Trophoblast cell (in vitro differentiated cells and primary cell): ENCODE results near the gene ARHGAP4. TPM values are rescaled to one million over a fixed set of nuclear protein-coding genes. Genes with fewer than 3 reads are reported as not detected.
A peak's percentile ranks its signal among the peaks of the same experiment; 100 is the strongest.

Experiments used
- DNase-seq, 2 donors: peaks; one replicate each; pipeline ENCODE4 v3.0.0-alpha.2; 2016
- H2AFZ ChIP-seq: 2 replicates; pipeline ENCODE4 v1.6.1; 2013; ENCODE audit warnings: low read length, moderate library complexity, mild to moderate bottlenecking; ENCODE audit not compliant: insufficient read depth, poor library complexity
- H2AK5ac ChIP-seq: 2 replicates; pipeline ENCODE4 v1.6.1; 2013; ENCODE audit warnings: mild to moderate bottlenecking, low read length
- H2BK120ac ChIP-seq: 2 replicates; pipeline ENCODE4 v1.6.1; 2013; ENCODE audit warnings: low read length, mild to moderate bottlenecking, moderate library complexity; ENCODE audit not compliant: insufficient read depth, poor library complexity
- H2BK12ac ChIP-seq: 2 replicates; pipeline ENCODE4 v1.6.1; 2013; ENCODE audit warnings: mild to moderate bottlenecking, low read length, moderate library complexity
- H2BK5ac ChIP-seq: 2 replicates; pipeline ENCODE4 v1.6.1; 2013; ENCODE audit warnings: low read length, low read depth, moderate library complexity, mild to moderate bottlenecking; ENCODE audit not compliant: poor library complexity
- H3K14ac ChIP-seq: 2 replicates; pipeline ENCODE4 v1.6.1; 2013; ENCODE audit warnings: mild to moderate bottlenecking, low read length
- H3K18ac ChIP-seq: 2 replicates; pipeline ENCODE4 v1.6.1; 2013; ENCODE audit warnings: mild to moderate bottlenecking, low read length
- H3K23ac ChIP-seq: 2 replicates; pipeline ENCODE4 v1.6.1; 2013; ENCODE audit warnings: low read length
- H3K27ac ChIP-seq: 2 replicates; pipeline ENCODE4 v1.5.1; 2013; ENCODE audit warnings: low read depth, mild to moderate bottlenecking, inconsistent platforms, low read length, moderate library complexity
- H3K27me3 ChIP-seq: 2 replicates; pipeline ENCODE4 v1.6.1; 2013; ENCODE audit warnings: inconsistent platforms, mild to moderate bottlenecking, low read length, moderate library complexity; ENCODE audit not compliant: insufficient read depth
- H3K36me3 ChIP-seq, 2 experiments: 1 replicate in 1 of 2; 2 replicates in 1 of 2; pipeline ENCODE4 v1.6.1; 2013; ENCODE audit warnings: low read length in 2 of 2, mild to moderate bottlenecking in 2 of 2, moderate library complexity in 1 of 2; ENCODE audit not compliant: insufficient read depth in 2 of 2, control insufficient read depth in 1 of 2
- H3K4ac ChIP-seq: 2 replicates; pipeline ENCODE4 v1.6.1; 2013; ENCODE audit warnings: low read depth, mild to moderate bottlenecking, low read length, moderate library complexity
- H3K4me1 ChIP-seq, 2 experiments: 1 replicate in 1 of 2; 2 replicates in 1 of 2; pipeline ENCODE4 v1.6.1; 2013; ENCODE audit warnings: low read length in 2 of 2, mild to moderate bottlenecking in 2 of 2, moderate library complexity in 1 of 2; ENCODE audit not compliant: insufficient read depth in 2 of 2, control insufficient read depth in 1 of 2
- H3K4me2 ChIP-seq: 2 replicates; pipeline ENCODE4 v1.6.1; 2013; ENCODE audit warnings: inconsistent platforms, mild to moderate bottlenecking, low read length, moderate library complexity
- H3K4me3 ChIP-seq: 2 replicates; pipeline ENCODE4 v1.5.1; 2013; ENCODE audit warnings: mild to moderate bottlenecking, low read depth, low read length, inconsistent platforms
- H3K79me1 ChIP-seq: one replicate; pipeline ENCODE4 v1.6.1; 2013; ENCODE audit warnings: low read length
- H3K79me2 ChIP-seq: 2 replicates; pipeline ENCODE4 v1.6.1; 2013; ENCODE audit warnings: low read length, mild to moderate bottlenecking; ENCODE audit not compliant: control insufficient read depth, insufficient read depth, poor library complexity
- H3K9ac ChIP-seq: 2 replicates; pipeline ENCODE4 v1.6.1; 2013; ENCODE audit warnings: mild to moderate bottlenecking, low read length
- H3K9me3 ChIP-seq: 2 replicates; pipeline ENCODE4 v1.6.1; 2013; ENCODE audit warnings: low read depth, mild to moderate bottlenecking, control low read depth, inconsistent platforms, low read length; ENCODE audit not compliant: insufficient read depth
- H4K12ac ChIP-seq: 2 replicates; pipeline ENCODE4 v1.6.1; 2013; ENCODE audit warnings: low read depth, mild to moderate bottlenecking, low read length, moderate library complexity
- H4K8ac ChIP-seq: 2 replicates; pipeline ENCODE4 v1.6.1; 2013; ENCODE audit warnings: low read depth, mild to moderate bottlenecking, low read length, moderate library complexity
- H4K91ac ChIP-seq: one replicate; pipeline ENCODE4 v1.6.1; 2013; ENCODE audit warnings: low read depth, mild to moderate bottlenecking, low read length, moderate library complexity
- WGBS: extraction: QIAGEN DNeasy Blood & Tissue Kit; methylation state at CpG from one replicate; pipeline ENCODE4 v1.1.7; 2013; ENCODE audit warnings: missing lambda C conversion rate; ENCODE audit not compliant: insufficient read length, insufficient coverage; ENCODE audit errors: extremely low coverage; 5-methylcytosine and 5-hydroxymethylcytosine counted together
- polyA plus RNA-seq: library from polyadenylated mRNA; stranded (reverse); fragments of 200-250 nt; gene quantifications from 2 replicates; pipeline ENCODE4 v1.2.3, GENCODE V29; 2013

ARHGAP4 gene
- 1.5 and 1.9 TPM in 2 replicates for polyA plus RNA-seq

DNA sequence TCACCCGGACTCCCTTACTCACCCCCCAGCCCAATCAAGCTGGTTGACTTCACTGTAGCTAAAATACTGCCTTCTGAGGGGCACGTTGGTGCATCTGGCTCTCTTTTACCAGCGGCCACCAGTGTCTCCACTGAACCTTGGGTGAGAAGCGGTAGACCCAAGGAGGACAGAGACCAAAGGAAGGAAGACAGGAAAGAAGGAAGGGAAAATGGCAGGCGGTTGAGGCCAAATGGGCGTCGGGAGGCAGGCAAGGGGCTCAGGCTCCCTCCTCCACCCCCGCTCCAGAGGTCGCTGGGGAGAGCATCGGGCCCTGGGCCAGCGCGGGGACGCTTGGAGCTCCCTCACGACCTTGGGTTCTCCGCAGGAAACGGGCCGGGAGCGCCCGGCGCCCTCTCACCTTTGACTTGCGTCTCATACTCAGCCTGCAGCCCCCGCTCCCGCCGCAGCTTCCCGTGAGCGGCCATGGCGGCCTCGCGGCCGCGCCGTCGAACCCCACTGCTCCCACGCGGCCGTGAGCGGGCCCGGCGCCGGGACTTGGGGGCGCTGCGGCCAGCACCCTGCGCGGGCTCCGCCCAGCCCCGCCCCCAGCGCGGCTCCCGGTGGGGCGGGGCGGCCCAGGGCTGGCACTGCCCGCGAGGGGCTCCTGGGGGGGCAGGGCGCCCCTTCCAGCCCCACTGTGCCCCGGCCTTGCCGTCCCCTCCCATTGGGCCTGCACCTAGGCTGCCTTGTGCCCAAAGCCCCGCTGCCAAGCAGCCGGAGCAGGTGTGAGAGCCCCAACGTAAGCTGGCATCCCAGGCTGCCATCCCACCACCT lies at the start of gene ARHGAP4:
TSS of gene ARHGAP4 (minus strand) at position 526 of the 813 bp plus-strand sequence. CDS start at position 464, 62 bp downstream.
- no CpG with 5 or more reads among the region's 59 CpGs for WGBS

DNA sequence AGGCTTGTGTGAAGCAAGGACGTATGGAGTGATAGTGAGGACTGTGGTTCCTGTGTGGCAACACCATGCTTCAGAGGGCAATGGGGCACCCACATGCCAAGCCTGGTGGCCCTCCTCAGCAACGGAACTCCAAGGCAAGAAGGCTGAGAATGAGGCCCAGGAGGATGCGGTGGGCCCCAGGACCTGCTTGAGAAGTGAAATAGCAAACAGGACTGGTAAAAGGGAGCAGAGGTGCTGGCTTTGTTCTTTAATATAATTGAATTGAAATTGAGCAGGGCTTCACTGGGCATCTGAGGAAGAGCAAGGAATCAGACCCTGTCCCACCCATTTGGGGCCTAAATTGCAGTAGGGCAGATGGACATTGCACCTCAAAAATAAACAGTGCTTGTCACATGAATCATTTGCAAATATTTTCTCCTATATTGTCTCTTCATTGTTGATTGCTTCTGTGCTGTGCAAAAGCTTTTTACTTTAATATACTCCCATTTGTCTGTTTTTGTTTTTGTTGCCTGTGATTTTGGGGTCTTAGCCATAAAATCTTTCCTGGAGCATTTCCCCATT lies 48.7 kb upstream of the ARHGAP4 start:
- Histone ChIP-seq H3K18ac (no peak overlapping the region), H2BK5ac (no peak overlapping the region), H2BK12ac (no peak overlapping the region), H3K9ac (no peak overlapping the region), H3K79me1 (peaks cover 21% of the 10 kb centered on the region), H3K27ac (no peak overlapping the region), H4K91ac (no peak overlapping the region), H3K4me1 (peaks cover 0 to 5% of the 10 kb centered on the region in 2 experiments), H3K4ac (no peak overlapping the region), H3K9me3 (no peaks in the 10 kb centered on the region), H3K23ac (no peak overlapping the region), H2BK120ac (no peak overlapping the region), H3K79me2 (peaks cover 14% of the 10 kb centered on the region), H2AK5ac (no peak overlapping the region), H3K36me3 (no peaks in the 10 kb centered on the region), H3K4me2 (no peak overlapping the region), H2AFZ (no peak overlapping the region), H4K12ac (no peak overlapping the region), H4K8ac (no peak overlapping the region), H3K4me3 (no peak overlapping the region), H3K14ac (no peak overlapping the region), H3K27me3 (no peaks in the 10 kb centered on the region)
- no peak for DNase-seq
- no CpG with 5 or more reads among the region's 3 CpGs for WGBS

More for the DNA sequence above, at the start of gene ARHGAP4:
- Histone ChIP-seq H2BK12ac (peak within 1 kb of the TSS; percentile 45), H3K27ac (peak within 1 kb of the TSS; percentile 94), H3K23ac (no peak within 1 kb of the TSS), H3K4me2 (peak within 1 kb of the TSS; percentile 90), H3K9ac (no peak within 1 kb of the TSS), H4K91ac (peak within 1 kb of the TSS; percentile 40), H3K79me2 (peaks cover 7% of the 10 kb centered on the region), H3K14ac (no peak within 1 kb of the TSS), H4K12ac (no peak within 1 kb of the TSS), H3K9me3 (peaks cover 2% of the 10 kb centered on the region), H2BK5ac (no peak within 1 kb of the TSS), H3K4me1 (peaks cover 12 to 25% of the 10 kb centered on the region in 2 experiments), H3K18ac (peak within 1 kb of the TSS; percentile 54), H3K36me3 (peaks cover 17 to 18% of the 10 kb centered on the region in 2 experiments), H3K4ac (no peak within 1 kb of the TSS), H2AK5ac (peak within 1 kb of the TSS; percentile 77), H3K27me3 (no peaks in the 10 kb centered on the region), H2BK120ac (peak within 1 kb of the TSS; percentile 36), H4K8ac (peak within 1 kb of the TSS; percentile 33), H3K79me1 (peaks cover 7% of the 10 kb centered on the region), H2AFZ (no peak within 1 kb of the TSS), H3K4me3 (no peak within 1 kb of the TSS)
- no peak for DNase-seq

DNA sequence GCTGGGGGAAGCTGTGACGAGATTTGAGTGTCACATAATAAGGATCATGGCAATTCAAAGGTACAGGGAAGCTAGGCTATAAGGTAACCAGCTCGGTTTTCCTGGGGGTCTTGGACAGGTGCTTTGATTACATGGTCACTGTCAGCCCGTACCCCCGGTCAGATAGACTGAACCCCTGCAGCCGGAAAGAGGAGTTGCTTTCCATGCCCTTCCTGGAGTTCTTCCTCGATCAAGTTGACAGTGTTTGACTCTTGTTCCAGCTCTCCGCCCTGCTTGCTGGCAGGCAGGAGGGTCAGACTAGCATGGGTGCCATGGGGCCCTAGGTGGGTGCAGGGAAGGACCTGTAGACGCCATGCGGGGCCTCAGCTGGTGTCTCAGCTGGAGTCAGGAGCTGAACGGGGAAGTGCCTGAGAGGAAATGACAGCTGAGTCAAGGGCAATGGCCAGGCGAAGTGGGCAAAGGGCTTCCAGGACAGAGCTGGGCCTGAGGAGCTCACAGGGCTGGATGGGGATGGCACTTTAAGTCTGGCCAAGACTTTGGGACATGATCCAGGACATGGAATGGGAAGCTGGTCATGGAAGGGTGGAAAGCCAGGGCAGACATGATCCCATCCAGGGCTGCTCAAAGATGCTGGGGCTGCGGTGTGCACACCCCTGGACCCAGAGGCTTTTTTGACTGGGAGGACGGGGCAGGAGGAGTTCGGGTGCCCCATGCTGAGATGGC lies 48.1 kb upstream of the ARHGAP4 start:
- Histone ChIP-seq H2BK5ac (no peak overlapping the region), H2AFZ (no peak overlapping the region), H4K8ac (no peak overlapping the region), H3K4me1 (peaks cover 3 to 5% of the 10 kb centered on the region in 2 experiments), H3K9ac (no peak overlapping the region), H3K23ac (no peak overlapping the region), H2AK5ac (no peak overlapping the region), H3K4me3 (no peak overlapping the region), H3K18ac (no peak overlapping the region), H3K4ac (no peak overlapping the region), H4K91ac (no peak overlapping the region), H2BK12ac (no peak overlapping the region), H3K27ac (no peak overlapping the region), H3K79me2 (peaks cover 20% of the 10 kb centered on the region), H3K14ac (no peak overlapping the region), H4K12ac (no peak overlapping the region), H3K27me3 (no peaks in the 10 kb centered on the region), H3K36me3 (no peaks in the 10 kb centered on the region), H3K9me3 (no peaks in the 10 kb centered on the region), H3K4me2 (no peak overlapping the region), H2BK120ac (no peak overlapping the region), H3K79me1 (peaks cover 21% of the 10 kb centered on the region)
- WGBS: no CpG with 5 or more reads among the region's 14 CpGs
- no peak for DNase-seq
